Measurements from ENCODE around the gene CNTNAP4.

DNA sequence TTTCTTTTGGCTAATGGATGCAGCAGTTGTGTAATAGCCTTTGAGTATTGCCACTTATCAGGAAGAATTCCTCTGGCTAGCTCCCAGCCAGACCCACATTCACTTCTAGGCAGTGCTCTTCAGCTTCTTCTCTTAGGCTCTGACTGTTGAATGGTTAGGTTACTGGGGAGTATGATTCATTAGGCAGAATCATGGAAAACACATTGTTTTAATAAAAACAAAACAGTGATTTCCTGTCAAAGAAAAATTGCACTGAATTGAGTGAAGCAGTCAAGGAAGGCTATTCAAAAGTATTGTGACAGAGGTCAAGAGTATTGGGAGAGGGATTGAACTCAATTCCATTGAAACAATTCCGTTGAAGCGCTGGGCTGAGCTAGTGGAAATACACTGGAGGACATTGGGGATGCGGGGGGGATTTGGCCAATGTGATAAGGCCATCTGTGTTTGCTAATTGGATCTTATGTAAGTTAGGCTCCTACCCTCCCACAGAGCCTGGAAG is 68.0 kb downstream of the CNTNAP4 start:
- TF ChIP-seq, protein P1, sequence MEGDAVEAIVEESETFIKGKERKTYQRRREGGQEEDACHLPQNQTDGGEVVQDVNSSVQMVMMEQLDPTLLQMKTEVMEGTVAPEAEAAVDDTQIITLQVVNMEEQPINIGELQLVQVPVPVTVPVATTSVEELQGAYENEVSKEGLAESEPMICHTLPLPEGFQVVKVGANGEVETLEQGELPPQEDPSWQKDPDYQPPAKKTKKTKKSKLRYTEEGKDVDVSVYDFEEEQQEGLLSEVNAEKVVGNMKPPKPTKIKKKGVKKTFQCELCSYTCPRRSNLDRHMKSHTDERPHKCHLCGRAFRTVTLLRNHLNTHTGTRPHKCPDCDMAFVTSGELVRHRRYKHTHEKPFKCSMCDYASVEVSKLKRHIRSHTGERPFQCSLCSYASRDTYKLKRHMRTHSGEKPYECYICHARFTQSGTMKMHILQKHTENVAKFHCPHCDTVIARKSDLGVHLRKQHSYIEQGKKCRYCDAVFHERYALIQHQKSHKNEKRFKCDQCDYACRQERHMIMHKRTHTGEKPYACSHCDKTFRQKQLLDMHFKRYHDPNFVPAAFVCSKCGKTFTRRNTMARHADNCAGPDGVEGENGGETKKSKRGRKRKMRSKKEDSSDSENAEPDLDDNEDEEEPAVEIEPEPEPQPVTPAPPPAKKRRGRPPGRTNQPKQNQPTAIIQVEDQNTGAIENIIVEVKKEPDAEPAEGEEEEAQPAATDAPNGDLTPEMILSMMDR (conservative IDR thresholded peaks at IDR 0.05) = no peak
- TF ChIP-seq ZFX (IDR thresholded peaks at IDR 0.05) = no peak
